HepG2 (cell line): Measurements from ENCODE around the gene HEPN1. TPM values are rescaled to one million over a fixed set of nuclear protein-coding genes. Genes with fewer than 3 reads are reported as not detected.

Source experiments
- ATAC-seq: fragments of 200-7000 bp; cut with Tn5 transposase; 3 replicates; pipeline ENCODE4 v1.9.1; 2020; ENCODE audit warnings: mild to moderate bottlenecking, moderate library complexity
- BruUV-seq: library from RNA; stranded (reverse); fragments of 400-500 nt; replicated peaks from 2 replicates; lab custom pipeline; 2021; lab: Mats Ljungman, UMichigan
- CTCF ChIA-PET: fragments of 300-600 bp; formaldehyde crosslinking; extraction: SDS; loops from one replicate; lab custom pipeline; 2021; ENCODE audit warnings: low total read pairs, inconsistent platforms, low intra/inter-chr PET ratio; lab: Yijun Ruan, JAX
- POLR2A ChIA-PET: fragments of 350-600 bp; sonication (Branson Sonifier 250); formaldehyde crosslinking; loops from one replicate; lab custom pipeline; 2020; ENCODE audit warnings: antibody characterized with exemption, inconsistent platforms; lab: Yijun Ruan, JAX
- DNase-seq: peaks from one replicate; pipeline ENCODE4 v3.0.0-alpha.2; 2015; ENCODE audit warnings: low spot score
- FAIRE-seq: peaks from 3 replicates; lab custom pipeline; 2011; peaks lifted over from hg19 to GRCh38; lab: Jason Lieb, UNC
- H2AFZ ChIP-seq: one replicate; pipeline ENCODE4 v1.6.1; 2011; ENCODE audit warnings: low read length, inconsistent platforms
- H3K27ac ChIP-seq: fragments of 300-600 bp; 3 replicates; pipeline ENCODE4 v1.8.0; 2011; ENCODE audit warnings: mixed run types, mild to moderate bottlenecking, mixed read lengths, low read length, inconsistent platforms; ENCODE audit not compliant: insufficient read depth; ENCODE audit errors: extremely low read length
- H3K27me3 ChIP-seq, 2 experiments: fragments of 200-600 bp in 1 of 2; 2 replicates in 1 of 2; 3 replicates in 1 of 2; pipeline versions ENCODE4 v1.6.0 to v1.8.0; 2011; ENCODE audit warnings: low read length in 2 of 2, mild to moderate bottlenecking in 2 of 2, moderate library complexity in 2 of 2, inconsistent platforms in 1 of 2; ENCODE audit not compliant: insufficient read depth in 2 of 2, control insufficient read depth in 1 of 2
- H3K36me3 ChIP-seq, 2 experiments: fragments of 200-600 bp in 1 of 2; replicated peaks in 1 of 2; 2 replicates in 1 of 2; 3 replicates in 1 of 2; pipeline versions ENCODE4 v1.5.1 to v1.8.0; 2011; ENCODE audit warnings: low read length in 2 of 2, inconsistent platforms in 1 of 2; ENCODE audit not compliant: insufficient read depth in 2 of 2, control insufficient read depth in 1 of 2
- H3K4me1 ChIP-seq: 2 replicates; pipeline ENCODE4 v1.5.1; 2012; ENCODE audit warnings: low read length, inconsistent platforms; ENCODE audit not compliant: insufficient read depth
- H3K4me2 ChIP-seq: 2 replicates; pipeline ENCODE4 v1.6.0; 2011; ENCODE audit warnings: low read depth, low read length, inconsistent platforms
- H3K4me3 ChIP-seq, 3 experiments: fragments of 200-600 bp in 1 of 3; sonication (generic), shearing (Covaris generic) in 1 of 3; replicated peaks in 1 of 3; 2 replicates each; pipeline ENCODE4 v1.5.1; 2011 to 2016; ENCODE audit warnings: low read length in 3 of 3, inconsistent platforms in 2 of 3, low read depth in 2 of 3, mild to moderate bottlenecking in 2 of 3, control low read depth in 1 of 3, mixed read lengths in 1 of 3; ENCODE audit not compliant: insufficient read depth in 1 of 3
- H3K79me2 ChIP-seq: one replicate; pipeline ENCODE4 v1.6.1; 2011; ENCODE audit warnings: low read length, inconsistent platforms; ENCODE audit not compliant: insufficient read depth
- H3K9ac ChIP-seq: 2 replicates; pipeline ENCODE4 v1.6.0; 2011; ENCODE audit warnings: mild to moderate bottlenecking, low read depth, low read length, inconsistent platforms; ENCODE audit not compliant: insufficient read depth
- H3K9me3 ChIP-seq: 2 replicates; pipeline ENCODE4 v1.5.1; 2012; ENCODE audit warnings: mild to moderate bottlenecking, low read length
- H4K20me1 ChIP-seq: 2 replicates; pipeline ENCODE4 v1.6.0; 2011; ENCODE audit warnings: inconsistent platforms, mild to moderate bottlenecking, low read length, moderate library complexity; ENCODE audit not compliant: insufficient read depth
- ZNF597 ChIP-seq: sonication (generic); formaldehyde crosslinking; IDR thresholded peaks from 2 replicates; pipeline ENCODE4 v1.5.0; 2020; ENCODE audit warnings: missing genetic modification reagents
- ZNF75D ChIP-seq: sonication (generic); formaldehyde crosslinking; IDR thresholded peaks from 2 replicates; pipeline ENCODE4 v1.8.1; 2023; ENCODE audit warnings: missing genetic modification reagents, mild to moderate bottlenecking, borderline replicate concordance
- WGBS: methylation state at CpG from one replicate; pipeline ENCODE4 v1.1.6; 2017; ENCODE audit warnings: low lambda C conversion rate; 5-methylcytosine and 5-hydroxymethylcytosine counted together
- in situ Hi-C: cut with HindIII; loops from 2 replicates; pipeline ENCODE4 v1.10.0; 2017; ENCODE audit warnings: low pct_unique_long_range_greater_than_20kb; ENCODE audit not compliant: extremely low pct_ligation_motif_present
- intact Hi-C: fragments of 100-400 bp; cut with micrococcal nuclease; formaldehyde crosslinking; loops from one replicate; pipeline ENCODE4 v1.10.0; 2022; ENCODE audit not compliant: unreplicated experiment
- polyA plus RNA-seq, 8 experiments: library from polyadenylated mRNA; depleted of rRNA in 3 of 8; stranded (reverse) in 7 of 8; unstranded in 1 of 8; fragments of >200 nt; fragmentation: Illumina TruSeq in 4 of 8; extraction: Trizol in 4 of 8; gene quantifications; 2 replicates each; pipeline versions ENCODE4 v1.2.1 to v1.2.3, GENCODE V29; 2011 to 2016; ENCODE audit warnings: low read depth in 4 of 8, missing spikeins in 1 of 8, mixed read lengths in 1 of 8; ENCODE audit not compliant: insufficient read depth in 1 of 8
- total RNA-seq, 5 experiments: library from RNA; depleted of rRNA; stranded (reverse); fragments of >200 nt; fragmentation: Illumina TruSeq; extraction: Trizol; gene quantifications; 2 replicates each; pipeline ENCODE4 v1.2.3, GENCODE V29; 2016; ENCODE audit warnings: low read depth in 1 of 5
- TF ChIP-seq, protein P1 (sequence below): sonication (generic); formaldehyde crosslinking; IDR thresholded peaks from 2 replicates; pipeline ENCODE4 v1.5.0; 2020; ENCODE audit warnings: mild to moderate bottlenecking, missing genetic modification reagents, moderate library complexity

Gene HEPN1
- total and polyA plus RNA-seq, 2 of the 13 experiments (the other 11 are each of a cell fraction or from before 2014, with no cell fraction given), result not detected

- no peak for TF ChIP-seq ZNF597 (CRISPR knock-in tag)
Observed at GRCh38 chr11:124897674-124898262, 21.3 kb upstream of the HEPN1 start, which contains the start of gene ROBO4 (continued).

GRCh38 chr11:124898263-124898680 is 20.8 kb upstream of the HEPN1 start:
- H3K27ac ChIP-seq, result no peak overlapping the region

More at GRCh38 chr11:124898263-124898680, 20.8 kb upstream of the HEPN1 start:
- peak; percentile 59 for FAIRE-seq
- Histone ChIP-seq H3K4me2 (peak overlapping the region; percentile 67), H3K27me3 (peaks cover 0 to 43% of the 10 kb centered on the region in 2 experiments; a peak in 4 of 5 replicates), H3K4me3 (peak overlapping the region in 2 of 3 experiments; percentile 20 to 35; a peak in 1 of 6 replicates), H3K9ac (peak overlapping the region; percentile 0; the same call in 1 of the 2 replicates), H2AFZ (no peak overlapping the region), H3K36me3 (no peaks in the 10 kb centered on the region), H3K79me2 (no peaks in the 10 kb centered on the region), H3K9me3 (no peaks in the 10 kb centered on the region), H3K4me1 (peaks cover 66% of the 10 kb centered on the region), H4K20me1 (no peaks in the 10 kb centered on the region)
- TF ChIP-seq ZNF75D, result no peak
- TF ChIP-seq, protein P1, sequence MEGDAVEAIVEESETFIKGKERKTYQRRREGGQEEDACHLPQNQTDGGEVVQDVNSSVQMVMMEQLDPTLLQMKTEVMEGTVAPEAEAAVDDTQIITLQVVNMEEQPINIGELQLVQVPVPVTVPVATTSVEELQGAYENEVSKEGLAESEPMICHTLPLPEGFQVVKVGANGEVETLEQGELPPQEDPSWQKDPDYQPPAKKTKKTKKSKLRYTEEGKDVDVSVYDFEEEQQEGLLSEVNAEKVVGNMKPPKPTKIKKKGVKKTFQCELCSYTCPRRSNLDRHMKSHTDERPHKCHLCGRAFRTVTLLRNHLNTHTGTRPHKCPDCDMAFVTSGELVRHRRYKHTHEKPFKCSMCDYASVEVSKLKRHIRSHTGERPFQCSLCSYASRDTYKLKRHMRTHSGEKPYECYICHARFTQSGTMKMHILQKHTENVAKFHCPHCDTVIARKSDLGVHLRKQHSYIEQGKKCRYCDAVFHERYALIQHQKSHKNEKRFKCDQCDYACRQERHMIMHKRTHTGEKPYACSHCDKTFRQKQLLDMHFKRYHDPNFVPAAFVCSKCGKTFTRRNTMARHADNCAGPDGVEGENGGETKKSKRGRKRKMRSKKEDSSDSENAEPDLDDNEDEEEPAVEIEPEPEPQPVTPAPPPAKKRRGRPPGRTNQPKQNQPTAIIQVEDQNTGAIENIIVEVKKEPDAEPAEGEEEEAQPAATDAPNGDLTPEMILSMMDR (CRISPR knock-in tag), result 0 out of 2 replicates have a peak, but pooled peaks have one; percentile 32
- in situ Hi-C loops, result no loop called here
- no TSS peak for BruUV-seq
- ChIA-PET CTCF (no interaction called here), POLR2A (interaction anchor here (0.9 to 1.2 kb wide), 2 partner anchors 37 to 98 kb away, joined by 3 to 9 read pairs; partner anchors contain the start of genes HEPACAM and MSANTD2)
- ATAC-seq, result peak; percentile 59
- 12% methylated on average over 3 of the region's 3 CpGs for WGBS
- intact Hi-C loops, result no loop called here
- DNase-seq, result peak; percentile 22
